Parathyroid adenoma (tissue), 2 donors: ENCODE results near the gene RBMS2.

Source experiments
- H2AFZ ChIP-seq: fragments of 300-600 bp; sonication (generic); one replicate; pipeline ENCODE4 v1.7.0; 2017; ENCODE audit warnings: antibody characterized with exemption, mild to moderate bottlenecking
- H3K27ac ChIP-seq: fragments of 300-600 bp; sonication (generic); one replicate; pipeline ENCODE4 v1.7.0; 2017
- H3K27me3 ChIP-seq: fragments of 300-600 bp; sonication (generic); one replicate; pipeline ENCODE4 v1.7.0; 2017; ENCODE audit warnings: low read length; ENCODE audit not compliant: control insufficient read depth, insufficient read depth
- H3K36me3 ChIP-seq: fragments of 300-600 bp; sonication (generic); one replicate; pipeline ENCODE4 v1.7.0; 2017; ENCODE audit warnings: low read length; ENCODE audit not compliant: control insufficient read depth, insufficient read depth
- H3K4me1 ChIP-seq: fragments of 300-600 bp; sonication (generic); one replicate; pipeline ENCODE4 v1.7.0; 2017; ENCODE audit warnings: control low read depth
- H3K4me2 ChIP-seq: fragments of 300-600 bp; sonication (generic); one replicate; pipeline ENCODE4 v1.7.0; 2017; ENCODE audit warnings: low read length
- H3K4me3 ChIP-seq: fragments of 300-600 bp; sonication (generic); one replicate; pipeline ENCODE4 v1.7.0; 2017; ENCODE audit warnings: low read depth, low read length
- H3K79me2 ChIP-seq: fragments of 300-600 bp; sonication (generic); one replicate; pipeline ENCODE4 v1.7.0; 2017; ENCODE audit warnings: control low read depth
- H3K9ac ChIP-seq: fragments of 300-600 bp; sonication (generic); one replicate; pipeline ENCODE4 v1.7.0; 2017; ENCODE audit warnings: mild to moderate bottlenecking
- H3K9me3 ChIP-seq: fragments of 300-600 bp; sonication (generic); one replicate; pipeline ENCODE4 v1.7.0; 2017; ENCODE audit warnings: low read length; ENCODE audit not compliant: control insufficient read depth
- TF ChIP-seq, protein P1 (sequence below): fragments of 300-600 bp; sonication (generic); IDR thresholded peaks from one replicate; pipeline ENCODE4 v1.7.0; 2017; ENCODE audit warnings: antibody characterized with exemption, mild to moderate bottlenecking
- donor health status: primary hyperparathyroidism.

Gene RBMS2

DNA sequence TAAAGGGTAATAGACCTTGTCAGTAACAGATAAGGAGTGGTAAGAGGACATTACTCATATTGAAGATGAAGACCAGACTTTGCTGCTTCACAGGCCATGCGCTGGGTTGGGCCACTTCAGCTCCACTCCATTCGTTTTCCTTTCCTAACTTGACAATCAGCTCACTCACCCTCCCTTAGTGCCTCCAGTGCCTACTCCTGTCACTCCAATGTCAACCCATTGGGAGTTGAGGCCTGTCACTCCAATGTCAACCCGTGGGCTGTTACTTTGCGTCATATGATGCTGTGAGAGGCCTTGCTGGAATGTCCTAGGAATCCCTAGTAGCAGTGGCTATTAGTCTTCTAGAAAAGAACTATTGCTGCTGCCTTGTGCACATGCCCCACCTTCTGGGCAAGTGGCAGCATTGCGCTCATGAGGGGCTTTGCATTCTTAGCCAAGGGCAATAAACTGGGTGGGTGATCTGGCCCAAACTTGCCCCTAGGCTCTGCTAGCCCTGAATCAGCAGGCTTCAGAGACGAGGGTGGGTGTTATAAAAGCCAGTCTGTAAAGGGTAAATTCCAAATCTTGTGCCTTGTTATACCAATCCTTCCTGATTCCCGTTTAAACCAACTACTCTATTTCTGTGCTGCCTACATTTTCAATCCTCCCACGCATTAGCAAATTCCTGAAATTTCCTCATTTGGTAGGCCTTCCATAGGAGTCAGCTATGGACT is 72.4 kb downstream of the RBMS2 start:
- Histone ChIP-seq H3K4me2 (no peak overlapping the region), H3K9ac (no peak overlapping the region), H3K4me3 (no peak overlapping the region), H3K9me3 (no peaks in the 10 kb centered on the region), H3K27ac (peak overlapping the region; percentile 24), H3K79me2 (no peaks in the 10 kb centered on the region), H3K36me3 (no peaks in the 10 kb centered on the region), H2AFZ (no peak overlapping the region), H3K27me3 (no peaks in the 10 kb centered on the region), H3K4me1 (no peaks in the 10 kb centered on the region)
- TF ChIP-seq, protein P1, sequence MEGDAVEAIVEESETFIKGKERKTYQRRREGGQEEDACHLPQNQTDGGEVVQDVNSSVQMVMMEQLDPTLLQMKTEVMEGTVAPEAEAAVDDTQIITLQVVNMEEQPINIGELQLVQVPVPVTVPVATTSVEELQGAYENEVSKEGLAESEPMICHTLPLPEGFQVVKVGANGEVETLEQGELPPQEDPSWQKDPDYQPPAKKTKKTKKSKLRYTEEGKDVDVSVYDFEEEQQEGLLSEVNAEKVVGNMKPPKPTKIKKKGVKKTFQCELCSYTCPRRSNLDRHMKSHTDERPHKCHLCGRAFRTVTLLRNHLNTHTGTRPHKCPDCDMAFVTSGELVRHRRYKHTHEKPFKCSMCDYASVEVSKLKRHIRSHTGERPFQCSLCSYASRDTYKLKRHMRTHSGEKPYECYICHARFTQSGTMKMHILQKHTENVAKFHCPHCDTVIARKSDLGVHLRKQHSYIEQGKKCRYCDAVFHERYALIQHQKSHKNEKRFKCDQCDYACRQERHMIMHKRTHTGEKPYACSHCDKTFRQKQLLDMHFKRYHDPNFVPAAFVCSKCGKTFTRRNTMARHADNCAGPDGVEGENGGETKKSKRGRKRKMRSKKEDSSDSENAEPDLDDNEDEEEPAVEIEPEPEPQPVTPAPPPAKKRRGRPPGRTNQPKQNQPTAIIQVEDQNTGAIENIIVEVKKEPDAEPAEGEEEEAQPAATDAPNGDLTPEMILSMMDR: peak; percentile 83

- no peaks in the 10 kb centered on the region for H3K4me1 ChIP-seq
- no peaks in the 10 kb centered on the region for H3K36me3 ChIP-seq
- H3K4me2 ChIP-seq: no peak overlapping the region
- H3K9ac ChIP-seq: no peak overlapping the region
- H2AFZ ChIP-seq: no peak overlapping the region
- TF ChIP-seq, protein P1: no peak
- no peak overlapping the region for H3K4me3 ChIP-seq
- H3K27me3 ChIP-seq: no peaks in the 10 kb centered on the region
- no peaks in the 10 kb centered on the region for H3K9me3 ChIP-seq
- H3K79me2 ChIP-seq: no peaks in the 10 kb centered on the region
- no peak overlapping the region for H3K27ac ChIP-seq
These were observed 75.2 kb downstream of the RBMS2 start for GRCh38 chr12:56596815-56597214.

DNA sequence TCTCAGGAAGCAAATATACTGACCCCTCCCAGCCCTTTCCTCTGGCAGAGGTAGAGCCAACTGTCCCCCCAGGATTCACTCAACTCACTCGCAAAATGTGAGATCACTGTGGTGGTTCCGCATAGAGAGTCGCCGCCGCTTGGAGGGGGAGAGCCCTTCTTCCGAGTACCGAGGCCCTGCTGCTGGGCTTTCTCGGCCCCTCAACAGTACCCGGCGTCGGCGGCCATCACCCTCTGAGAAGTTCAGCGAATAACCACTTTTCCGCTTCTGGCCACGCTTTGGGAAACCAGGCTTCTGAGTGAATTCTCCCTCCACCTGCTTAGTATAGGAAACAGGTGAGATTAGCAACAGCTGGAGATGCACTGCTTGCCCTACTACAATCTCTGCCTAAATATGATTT is 77.4 kb downstream of the RBMS2 start:
- Histone ChIP-seq H3K4me2 (no peak overlapping the region), H3K4me3 (no peak overlapping the region), H3K4me1 (no peaks in the 10 kb centered on the region), H3K27ac (no peak overlapping the region), H3K79me2 (no peaks in the 10 kb centered on the region), H3K9me3 (no peaks in the 10 kb centered on the region), H3K27me3 (no peaks in the 10 kb centered on the region), H2AFZ (no peak overlapping the region), H3K9ac (no peak overlapping the region), H3K36me3 (no peaks in the 10 kb centered on the region)
- TF ChIP-seq, protein P1: no peak

GRCh38 chr12:56599797-56600196 is 78.2 kb downstream of the RBMS2 start:
- no peak overlapping the region for H3K9ac ChIP-seq
- no peak overlapping the region for H3K4me3 ChIP-seq
- no peak overlapping the region for H3K27ac ChIP-seq
- no peaks in the 10 kb centered on the region for H3K9me3 ChIP-seq
- TF ChIP-seq, protein P1: no peak
- no peaks in the 10 kb centered on the region for H3K79me2 ChIP-seq
- H3K4me2 ChIP-seq: no peak overlapping the region
- H3K27me3 ChIP-seq: no peaks in the 10 kb centered on the region
- H3K4me1 ChIP-seq: no peaks in the 10 kb centered on the region
- no peak overlapping the region for H2AFZ ChIP-seq
- H3K36me3 ChIP-seq: no peaks in the 10 kb centered on the region

DNA sequence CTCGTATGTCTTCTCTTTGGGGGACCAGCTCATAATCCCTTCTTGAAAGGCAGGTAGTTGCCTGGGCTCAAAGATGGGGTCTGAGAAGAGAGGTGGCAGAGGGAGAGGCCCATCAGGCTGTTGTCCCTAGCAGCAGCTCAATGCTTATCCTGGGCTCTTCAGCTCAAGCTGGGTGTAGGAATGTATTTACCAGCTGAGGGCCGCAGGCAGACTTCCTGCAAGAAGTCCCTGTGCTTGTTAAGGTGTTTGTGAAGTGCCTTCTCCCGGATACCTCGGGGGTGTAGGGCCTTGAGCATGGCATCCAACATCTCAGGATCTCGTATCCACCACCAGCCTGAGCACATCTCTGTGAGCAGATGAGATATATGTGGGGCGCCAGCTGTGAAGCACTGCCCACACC is 79.1 kb downstream of the RBMS2 start:
- no peak overlapping the region for H3K27ac ChIP-seq
- TF ChIP-seq, protein P1: no peak
- no peaks in the 10 kb centered on the region for H3K36me3 ChIP-seq

More for the DNA sequence above, 79.1 kb downstream of the RBMS2 start:
- no peak overlapping the region for H3K4me2 ChIP-seq
- no peak overlapping the region for H3K4me3 ChIP-seq
- no peaks in the 10 kb centered on the region for H3K4me1 ChIP-seq
- H3K9me3 ChIP-seq: no peaks in the 10 kb centered on the region
- no peak overlapping the region for H2AFZ ChIP-seq
- no peak overlapping the region for H3K9ac ChIP-seq
- H3K27me3 ChIP-seq: no peaks in the 10 kb centered on the region
- H3K79me2 ChIP-seq: no peaks in the 10 kb centered on the region
